BJ (cell line): Measurements from ENCODE around the gene PDCL2. TPM values are rescaled to one million over a fixed set of nuclear protein-coding genes. Genes with fewer than 3 reads are reported as not detected.

ENCODE experiments used
- CTCF ChIA-PET: fragments of 350-600 bp; formaldehyde crosslinking; extraction: SDS; loops from one replicate; lab custom pipeline; 2021; ENCODE audit warnings: antibody characterized with exemption, inconsistent platforms; lab: Yijun Ruan, JAX
- POLR2A ChIA-PET: fragments of 300-600 bp; sonication (Branson Sonifier 250); formaldehyde crosslinking; extraction: SDS; loops from one replicate; lab custom pipeline; 2021; ENCODE audit warnings: antibody characterized with exemption; lab: Charles Lee
- DNase-seq: peaks from one replicate; pipeline ENCODE4 v3.0.0-alpha.2; 2011; ENCODE audit warnings: low read depth
- H3K27me3 ChIP-seq: 2 replicates; pipeline ENCODE4 v1.6.0; 2011; ENCODE audit warnings: low read length; ENCODE audit not compliant: control insufficient read depth, insufficient read depth
- H3K36me3 ChIP-seq: 2 replicates; pipeline ENCODE4 v1.5.1; 2011; ENCODE audit warnings: low read length; ENCODE audit not compliant: control insufficient read depth, insufficient read depth
- H3K4me3 ChIP-seq: 2 replicates; pipeline ENCODE4 v1.5.1; 2011; ENCODE audit warnings: low read depth, mild to moderate bottlenecking, control low read depth, low read length
- polyA plus RNA-seq: library from polyadenylated mRNA; depleted of rRNA; stranded (reverse); fragments of >200 nt; gene quantifications from 2 replicates; pipeline ENCODE4 v1.2.3, GENCODE V29; 2011
- TF ChIP-seq, protein P1 (sequence below): IDR thresholded peaks from 2 replicates; pipeline ENCODE4 v1.5.1; 2011; ENCODE audit warnings: low read depth, mild to moderate bottlenecking, control low read depth, inconsistent platforms, low read length, moderate library complexity; ENCODE audit not compliant: insufficient read depth

The PDCL2 gene
- polyA plus RNA-seq, 1 experiment = not detected

DNA sequence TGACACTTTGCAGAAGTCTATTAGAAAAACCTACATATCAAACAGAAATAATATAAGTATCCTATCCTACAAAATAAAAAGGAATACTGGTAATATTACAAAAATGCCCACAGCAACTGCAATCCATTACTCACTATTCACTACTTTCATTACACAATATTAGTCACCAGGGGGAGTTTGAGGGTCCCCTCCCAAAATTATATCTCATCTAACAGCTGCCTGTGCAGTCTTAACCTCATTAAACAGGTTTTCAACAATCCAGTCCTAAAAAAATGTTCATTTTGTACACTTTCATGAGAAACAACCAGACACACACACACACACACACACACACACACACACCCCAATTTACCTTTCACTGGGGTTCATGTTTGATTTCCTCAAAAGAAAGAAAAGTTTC is 48.2 kb downstream of the PDCL2 start:
- POLR2A ChIA-PET = no interaction called here
- no peak for DNase-seq
- TF ChIP-seq, protein P1, sequence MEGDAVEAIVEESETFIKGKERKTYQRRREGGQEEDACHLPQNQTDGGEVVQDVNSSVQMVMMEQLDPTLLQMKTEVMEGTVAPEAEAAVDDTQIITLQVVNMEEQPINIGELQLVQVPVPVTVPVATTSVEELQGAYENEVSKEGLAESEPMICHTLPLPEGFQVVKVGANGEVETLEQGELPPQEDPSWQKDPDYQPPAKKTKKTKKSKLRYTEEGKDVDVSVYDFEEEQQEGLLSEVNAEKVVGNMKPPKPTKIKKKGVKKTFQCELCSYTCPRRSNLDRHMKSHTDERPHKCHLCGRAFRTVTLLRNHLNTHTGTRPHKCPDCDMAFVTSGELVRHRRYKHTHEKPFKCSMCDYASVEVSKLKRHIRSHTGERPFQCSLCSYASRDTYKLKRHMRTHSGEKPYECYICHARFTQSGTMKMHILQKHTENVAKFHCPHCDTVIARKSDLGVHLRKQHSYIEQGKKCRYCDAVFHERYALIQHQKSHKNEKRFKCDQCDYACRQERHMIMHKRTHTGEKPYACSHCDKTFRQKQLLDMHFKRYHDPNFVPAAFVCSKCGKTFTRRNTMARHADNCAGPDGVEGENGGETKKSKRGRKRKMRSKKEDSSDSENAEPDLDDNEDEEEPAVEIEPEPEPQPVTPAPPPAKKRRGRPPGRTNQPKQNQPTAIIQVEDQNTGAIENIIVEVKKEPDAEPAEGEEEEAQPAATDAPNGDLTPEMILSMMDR = 0 out of 2 replicates have a peak, but pooled peaks have one; percentile 17
- CTCF ChIA-PET = interaction anchor here (0.7 to 1.3 kb wide), 2 partner anchors 14 to 138 kb away, joined by 3 read pairs; no protein-coding TSS in a partner anchor
- Histone ChIP-seq H3K4me3 (no peak overlapping the region), H3K36me3 (no peaks in the 10 kb centered on the region), H3K27me3 (no peaks in the 10 kb centered on the region)

GRCh38 chr4:55540271-55540670 is 51.8 kb downstream of the PDCL2 start:
- no peak for DNase-seq
- Histone ChIP-seq H3K36me3 (no peaks in the 10 kb centered on the region), H3K27me3 (no peaks in the 10 kb centered on the region), H3K4me3 (no peak overlapping the region)
- ChIA-PET POLR2A (interaction anchor here (0.6 kb wide), 1 partner anchor 36 kb away, joined by 32 read pairs; no protein-coding TSS in a partner anchor), CTCF (interaction anchor here (1.3 kb wide), 1 partner anchor 194 kb away, joined by 3 read pairs; the partner anchor contains the start of gene SRD5A3)
- TF ChIP-seq, protein P1 = no peak

DNA sequence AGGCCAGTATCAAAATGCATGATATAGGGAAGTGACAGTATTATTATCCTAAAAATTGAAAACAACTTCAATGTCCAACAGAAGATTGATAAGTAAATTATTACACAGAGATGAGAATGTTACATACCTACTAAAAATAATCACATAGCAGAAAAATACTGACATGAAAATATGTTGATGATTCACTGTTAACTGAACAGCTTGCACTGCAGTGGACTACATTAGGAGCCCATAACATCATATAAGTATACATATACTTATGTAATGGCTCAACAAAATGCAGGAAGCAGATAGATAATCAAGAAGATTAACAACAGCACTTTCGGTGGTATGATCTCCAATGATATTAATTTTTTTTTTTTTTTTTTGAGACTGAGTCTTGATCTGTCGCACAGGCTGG is 52.4 kb downstream of the PDCL2 start:
- CTCF ChIA-PET = interaction anchor here (1.3 kb wide), 1 partner anchor 194 kb away, joined by 3 read pairs; the partner anchor contains the start of gene SRD5A3
- DNase-seq = no peak
- POLR2A ChIA-PET = interaction anchor here (0.6 kb wide), 1 partner anchor 36 kb away, joined by 32 read pairs; no protein-coding TSS in a partner anchor
- TF ChIP-seq, protein P1 = no peak
- Histone ChIP-seq H3K36me3 (no peaks in the 10 kb centered on the region), H3K27me3 (no peaks in the 10 kb centered on the region), H3K4me3 (no peak overlapping the region)

DNA sequence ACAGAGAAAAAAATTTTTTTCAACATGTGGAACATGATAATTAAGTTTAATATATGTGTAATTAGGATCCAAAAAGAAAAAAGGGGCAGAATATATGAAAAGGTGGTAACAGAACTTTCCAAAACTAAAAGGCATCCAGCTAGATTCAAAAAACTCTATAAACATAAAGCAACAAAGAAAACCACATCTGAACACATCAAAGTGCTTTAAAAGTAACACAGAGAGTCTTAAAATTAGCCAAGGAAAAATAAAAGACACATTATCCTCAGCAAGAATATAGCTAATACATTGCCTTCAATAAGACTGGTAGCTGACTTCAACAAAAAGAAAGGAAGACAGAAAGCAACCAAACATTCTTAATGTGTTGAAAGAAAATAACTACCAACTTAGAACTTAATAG is 53.5 kb downstream of the PDCL2 start:
- Histone ChIP-seq H3K27me3 (no peaks in the 10 kb centered on the region), H3K36me3 (no peaks in the 10 kb centered on the region), H3K4me3 (no peak overlapping the region)
- DNase-seq = no peak
- TF ChIP-seq, protein P1 = no peak
- CTCF ChIA-PET = no interaction called here
- POLR2A ChIA-PET = no interaction called here

DNA sequence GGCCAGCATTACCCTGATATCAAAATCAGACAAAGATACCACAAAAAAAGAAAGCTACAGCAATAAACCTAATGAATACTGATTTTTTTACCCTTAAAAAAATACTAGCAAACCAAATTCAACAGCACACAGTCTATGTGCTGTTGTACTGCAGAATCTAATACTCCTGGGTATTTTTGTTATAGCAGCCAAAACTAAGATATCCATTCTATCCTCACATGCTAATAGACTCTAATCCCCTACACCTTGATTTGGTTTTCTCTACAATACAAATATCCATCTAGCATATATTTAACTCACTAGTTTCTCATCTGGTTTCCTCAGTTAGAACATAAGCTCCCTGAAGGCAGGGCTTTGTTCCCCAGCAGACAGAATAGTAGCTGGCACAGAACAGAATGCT is 57.7 kb downstream of the PDCL2 start:
- POLR2A ChIA-PET = no interaction called here
- TF ChIP-seq, protein P1 = no peak
- DNase-seq = no peak
- Histone ChIP-seq H3K27me3 (no peaks in the 10 kb centered on the region), H3K4me3 (no peak overlapping the region), H3K36me3 (no peaks in the 10 kb centered on the region)
- CTCF ChIA-PET = no interaction called here
